Epithelial cell of esophagus (primary cell): ENCODE measurements around the gene LPP.

ENCODE experiments used
- DNase-seq: peaks from one replicate; pipeline ENCODE4 v3.0.0; 2010; ENCODE audit warnings: low read depth
- H3K4me3 ChIP-seq: 2 replicates; pipeline ENCODE4 v1.5.1; 2011; ENCODE audit warnings: mild to moderate bottlenecking, low read length, control low read depth
- CTCF ChIP-seq: IDR thresholded peaks from 2 replicates; pipeline ENCODE4 v1.5.1; 2011; ENCODE audit warnings: low read depth, mild to moderate bottlenecking, low read length, control low read depth, inconsistent platforms; ENCODE audit not compliant: insufficient read depth; ENCODE audit errors: missing control alignments

LPP gene

GRCh38 chr3:188578576-188579363 is 424.8 kb downstream of the LPP start:
- H3K4me3 ChIP-seq, result no peak overlapping the region
- peak; percentile 72 for DNase-seq
- no peak for TF ChIP-seq CTCF

GRCh38 chr3:188580223-188580622 is 426.3 kb downstream of the LPP start:
- no peak for DNase-seq
- no peak for TF ChIP-seq CTCF
- no peak overlapping the region for H3K4me3 ChIP-seq

GRCh38 chr3:188580659-188581058 is 426.7 kb downstream of the LPP start:
- DNase-seq, result no peak
- H3K4me3 ChIP-seq, result no peak overlapping the region
- no peak for TF ChIP-seq CTCF

GRCh38 chr3:188581365-188581764 is 427.4 kb downstream of the LPP start:
- DNase-seq, result no peak
- no peak for TF ChIP-seq CTCF
- no peak overlapping the region for H3K4me3 ChIP-seq

GRCh38 chr3:188581792-188582191 is 427.8 kb downstream of the LPP start:
- TF ChIP-seq CTCF, result no peak
- no peak overlapping the region for H3K4me3 ChIP-seq

GRCh38 chr3:188583341-188584161 is 429.6 kb downstream of the LPP start:
- DNase-seq, result no peak
- no peak for TF ChIP-seq CTCF
- H3K4me3 ChIP-seq, result no peak overlapping the region

More at GRCh38 chr3:188581792-188582191, 427.8 kb downstream of the LPP start:
- DNase-seq, result no peak
